Measurements from ENCODE around the gene MTX1.

The MTX1 gene

GRCh38 chr1:155181371-155182051 is 27.0 kb upstream of the MTX1 start:
- H3K4me1 ChIP-seq (ENCODE audit: control insufficient read depth in 5 of 5, insufficient read depth in 5 of 5, low read length in 5 of 5), result peaks cover 0 to 11% (median 6%) of the 10 kb centered on the region in 5 donors
- H3K9ac ChIP-seq (ENCODE audit: low read length in 5 of 5), result no peak overlapping the region
- no peaks in the 10 kb centered on the region for H3K9me3 ChIP-seq (ENCODE audit: control insufficient read depth in 5 of 5, low read length in 5 of 5)
- no peak overlapping the region for H3K27ac ChIP-seq (ENCODE audit: low read depth, low read length)
- H3K36me3 ChIP-seq (ENCODE audit: control insufficient read depth in 5 of 5, insufficient read depth in 5 of 5, low read length in 5 of 5), result no peaks in the 10 kb centered on the region
- H3K4me3 ChIP-seq (ENCODE audit: low read depth in 1 of 5, low read length in 5 of 5), result no peak overlapping the region
- no peaks in the 10 kb centered on the region for H3K27me3 ChIP-seq (ENCODE audit: control insufficient read depth in 5 of 5, insufficient read depth in 4 of 5, low read length in 5 of 5)

- Histone ChIP-seq H3K27ac (ENCODE audit: low read depth, low read length) (no peak overlapping the region), H3K27me3 (ENCODE audit: control insufficient read depth in 5 of 5, insufficient read depth in 4 of 5, low read length in 5 of 5) (no peaks in the 10 kb centered on the region), H3K9ac (ENCODE audit: low read length in 5 of 5) (no peak overlapping the region), H3K9me3 (ENCODE audit: control insufficient read depth in 5 of 5, low read length in 5 of 5) (no peaks in the 10 kb centered on the region), H3K4me1 (ENCODE audit: control insufficient read depth in 5 of 5, insufficient read depth in 5 of 5, low read length in 5 of 5) (peaks cover 0 to 7% (median 1%) of the 10 kb centered on the region in 5 donors), H3K4me3 (ENCODE audit: low read depth in 1 of 5, low read length in 5 of 5) (no peak overlapping the region), H3K36me3 (ENCODE audit: control insufficient read depth in 5 of 5, insufficient read depth in 5 of 5, low read length in 5 of 5) (no peaks in the 10 kb centered on the region)
These were observed 26.4 kb upstream of the MTX1 start for GRCh38 chr1:155182052-155182550.

- no peak overlapping the region for H3K9ac ChIP-seq (ENCODE audit: low read length in 5 of 5)
- H3K4me1 ChIP-seq (ENCODE audit: control insufficient read depth in 5 of 5, insufficient read depth in 5 of 5, low read length in 5 of 5), result peaks cover 0 to 7% (median 0%) of the 10 kb centered on the region in 5 donors
- H3K4me3 ChIP-seq (ENCODE audit: low read depth in 1 of 5, low read length in 5 of 5), result no peak overlapping the region
- no peaks in the 10 kb centered on the region for H3K9me3 ChIP-seq (ENCODE audit: control insufficient read depth in 5 of 5, low read length in 5 of 5)
- H3K36me3 ChIP-seq (ENCODE audit: control insufficient read depth in 5 of 5, insufficient read depth in 5 of 5, low read length in 5 of 5), result no peaks in the 10 kb centered on the region
- H3K27me3 ChIP-seq (ENCODE audit: control insufficient read depth in 5 of 5, insufficient read depth in 4 of 5, low read length in 5 of 5), result no peaks in the 10 kb centered on the region
- no peak overlapping the region for H3K27ac ChIP-seq (ENCODE audit: low read depth, low read length)
These were observed 24.7 kb upstream of the MTX1 start for GRCh38 chr1:155183775-155184221.

GRCh38 chr1:155184351-155184811 is 24.1 kb upstream of the MTX1 start:
- H3K4me1 ChIP-seq (ENCODE audit: control insufficient read depth in 5 of 5, insufficient read depth in 5 of 5, low read length in 5 of 5), result peaks cover 0 to 7% (median 0%) of the 10 kb centered on the region in 5 donors
- H3K36me3 ChIP-seq (ENCODE audit: control insufficient read depth in 5 of 5, insufficient read depth in 5 of 5, low read length in 5 of 5), result no peaks in the 10 kb centered on the region
- H3K27me3 ChIP-seq (ENCODE audit: control insufficient read depth in 5 of 5, insufficient read depth in 4 of 5, low read length in 5 of 5), result no peaks in the 10 kb centered on the region
- H3K9me3 ChIP-seq (ENCODE audit: control insufficient read depth in 5 of 5, low read length in 5 of 5), result no peaks in the 10 kb centered on the region
- no peak overlapping the region for H3K4me3 ChIP-seq (ENCODE audit: low read depth in 1 of 5, low read length in 5 of 5)
- H3K9ac ChIP-seq (ENCODE audit: low read length in 5 of 5), result no peak overlapping the region
- no peak overlapping the region for H3K27ac ChIP-seq (ENCODE audit: low read depth, low read length)

- Histone ChIP-seq H3K9me3 (ENCODE audit: control insufficient read depth in 5 of 5, low read length in 5 of 5) (no peaks in the 10 kb centered on the region), H3K27me3 (ENCODE audit: control insufficient read depth in 5 of 5, insufficient read depth in 4 of 5, low read length in 5 of 5) (no peaks in the 10 kb centered on the region), H3K27ac (ENCODE audit: low read depth, low read length) (no peak overlapping the region), H3K36me3 (ENCODE audit: control insufficient read depth in 5 of 5, insufficient read depth in 5 of 5, low read length in 5 of 5) (no peaks in the 10 kb centered on the region), H3K4me3 (ENCODE audit: low read depth in 1 of 5, low read length in 5 of 5) (no peak overlapping the region), H3K9ac (ENCODE audit: low read length in 5 of 5) (no peak overlapping the region), H3K4me1 (ENCODE audit: control insufficient read depth in 5 of 5, insufficient read depth in 5 of 5, low read length in 5 of 5) (peaks cover 0 to 7% (median 0%) of the 10 kb centered on the region in 5 donors)
These were observed 23.4 kb upstream of the MTX1 start for GRCh38 chr1:155184835-155185782.

GRCh38 chr1:155185783-155186066 is 22.8 kb upstream of the MTX1 start:
- H3K36me3 ChIP-seq (ENCODE audit: control insufficient read depth in 5 of 5, insufficient read depth in 5 of 5, low read length in 5 of 5), result no peaks in the 10 kb centered on the region
- H3K4me3 ChIP-seq (ENCODE audit: low read depth in 1 of 5, low read length in 5 of 5), result no peak overlapping the region
- no peaks in the 10 kb centered on the region for H3K9me3 ChIP-seq (ENCODE audit: control insufficient read depth in 5 of 5, low read length in 5 of 5)
- no peak overlapping the region for H3K27ac ChIP-seq (ENCODE audit: low read depth, low read length)
- no peaks in the 10 kb centered on the region for H3K27me3 ChIP-seq (ENCODE audit: control insufficient read depth in 5 of 5, insufficient read depth in 4 of 5, low read length in 5 of 5)
- H3K4me1 ChIP-seq (ENCODE audit: control insufficient read depth in 5 of 5, insufficient read depth in 5 of 5, low read length in 5 of 5), result peaks cover 0 to 7% (median 0%) of the 10 kb centered on the region in 5 donors
- no peak overlapping the region for H3K9ac ChIP-seq (ENCODE audit: low read length in 5 of 5)

- Histone ChIP-seq H3K36me3 (ENCODE audit: control insufficient read depth in 5 of 5, insufficient read depth in 5 of 5, low read length in 5 of 5) (no peaks in the 10 kb centered on the region), H3K27me3 (ENCODE audit: control insufficient read depth in 5 of 5, insufficient read depth in 4 of 5, low read length in 5 of 5) (no peaks in the 10 kb centered on the region), H3K4me3 (ENCODE audit: low read depth in 1 of 5, low read length in 5 of 5) (no peak overlapping the region), H3K9ac (ENCODE audit: low read length in 5 of 5) (no peak overlapping the region), H3K4me1 (ENCODE audit: control insufficient read depth in 5 of 5, insufficient read depth in 5 of 5, low read length in 5 of 5) (peaks cover 0 to 7% (median 0%) of the 10 kb centered on the region in 5 donors), H3K27ac (ENCODE audit: low read depth, low read length) (no peak overlapping the region), H3K9me3 (ENCODE audit: control insufficient read depth in 5 of 5, low read length in 5 of 5) (no peaks in the 10 kb centered on the region)
These were observed 22.3 kb upstream of the MTX1 start for GRCh38 chr1:155186067-155186793.

- Histone ChIP-seq H3K36me3 (ENCODE audit: control insufficient read depth in 5 of 5, insufficient read depth in 5 of 5, low read length in 5 of 5) (no peaks in the 10 kb centered on the region), H3K4me3 (ENCODE audit: low read depth in 1 of 5, low read length in 5 of 5) (no peak overlapping the region), H3K27me3 (ENCODE audit: control insufficient read depth in 5 of 5, insufficient read depth in 4 of 5, low read length in 5 of 5) (no peaks in the 10 kb centered on the region), H3K9ac (ENCODE audit: low read length in 5 of 5) (no peak overlapping the region), H3K27ac (ENCODE audit: low read depth, low read length) (no peak overlapping the region), H3K9me3 (ENCODE audit: control insufficient read depth in 5 of 5, low read length in 5 of 5) (no peaks in the 10 kb centered on the region), H3K4me1 (ENCODE audit: control insufficient read depth in 5 of 5, insufficient read depth in 5 of 5, low read length in 5 of 5) (peaks cover 0 to 7% (median 0%) of the 10 kb centered on the region in 5 donors)
These were observed 21.6 kb upstream of the MTX1 start for GRCh38 chr1:155186794-155187455.

- H3K9me3 ChIP-seq (ENCODE audit: control insufficient read depth in 5 of 5, low read length in 5 of 5), result no peaks in the 10 kb centered on the region
- H3K27me3 ChIP-seq (ENCODE audit: control insufficient read depth in 5 of 5, insufficient read depth in 4 of 5, low read length in 5 of 5), result no peaks in the 10 kb centered on the region
- no peaks in the 10 kb centered on the region for H3K36me3 ChIP-seq (ENCODE audit: control insufficient read depth in 5 of 5, insufficient read depth in 5 of 5, low read length in 5 of 5)
- H3K27ac ChIP-seq (ENCODE audit: low read depth, low read length), result no peak overlapping the region
- H3K4me1 ChIP-seq (ENCODE audit: control insufficient read depth in 5 of 5, insufficient read depth in 5 of 5, low read length in 5 of 5), result peaks cover 0 to 7% (median 0%) of the 10 kb centered on the region in 5 donors
- H3K4me3 ChIP-seq (ENCODE audit: low read depth in 1 of 5, low read length in 5 of 5), result no peak overlapping the region
- no peak overlapping the region for H3K9ac ChIP-seq (ENCODE audit: low read length in 5 of 5)
These were observed 21.0 kb upstream of the MTX1 start for GRCh38 chr1:155187456-155187891.
